Cardiac septum (tissue), 1 donor: ENCODE data around the gene APOA1. TPM values are rescaled to one million over a fixed set of nuclear protein-coding genes. Genes with fewer than 3 reads are reported as not detected.

Source experiments
- DNase-seq: peaks from one replicate; pipeline ENCODE4 v3.0.0-alpha.2; 2020; ENCODE audit warnings: low spot score
- intact Hi-C: fragments of 100-400 bp; cut with DNase I; formaldehyde crosslinking; loops from one replicate; pipeline ENCODE4 v1.14.0; 2022
- total RNA-seq: library from RNA; stranded (reverse); fragmentation: NEBNext Ultra II Directional; extraction: Animal tissue kit (Norgen Biotek cat#: 25700); gene quantifications from one replicate; pipeline ENCODE4 v1.2.1, GENCODE V29; 2021
- donor health status: DM: no; HTN: no; CAD: no.

The APOA1 gene
- total RNA-seq, 1 donor from 2014 or later: 47.2 TPM

GRCh38 chr11:116793772-116794097, 43.7 kb downstream of the APOA1 start:
- intact Hi-C loops: loop anchor here (2.0 to 5.0 kb wide), 2 partner anchors 84 to 429 kb away; no protein-coding TSS in a partner anchor
- DNase-seq: no peak

- intact Hi-C loops: loop anchor here (2.0 to 5.0 kb wide), 2 partner anchors 84 to 430 kb away; no protein-coding TSS in a partner anchor
- DNase-seq: no peak
These were observed 44.3 kb downstream of the APOA1 start for GRCh38 chr11:116792869-116793771.

- no peak for DNase-seq
These were observed 45.1 kb downstream of the APOA1 start for GRCh38 chr11:116792144-116792868.

GRCh38 chr11:116791813-116792143, 45.6 kb downstream of the APOA1 start, which contains the start of gene APOA5:
TSS of gene APOA5 (minus strand) at chr11:116791879. CDS start at chr11:116791860, 19 bp downstream.
- no peak for DNase-seq
- intact Hi-C loops: loop anchor here (2.0 to 5.0 kb wide), 4 partner anchors 45 to 431 kb away; partner anchors contain the start of gene APOA1

More at GRCh38 chr11:116792144-116792868, 45.1 kb downstream of the APOA1 start:
- intact Hi-C loops: loop anchor here (2.0 to 5.0 kb wide), 2 partner anchors 85 to 430 kb away; no protein-coding TSS in a partner anchor

- DNase-seq: peak; percentile 86
- intact Hi-C loops: loop anchor here (2.0 to 5.0 kb wide), 3 partner anchors 46 to 316 kb away; partner anchors contain the start of gene APOA1
These were observed 46.2 kb downstream of the APOA1 start for GRCh38 chr11:116791002-116791812.

- intact Hi-C loops: loop anchor here (2.0 to 5.0 kb wide), 3 partner anchors 46 to 316 kb away; partner anchors contain the start of gene APOA1
- DNase-seq: no peak
These were observed 47.0 kb downstream of the APOA1 start for GRCh38 chr11:116790167-116791001.

- intact Hi-C loops: loop anchor here (2.0 kb wide), 1 partner anchor 16 kb away; the partner anchor contains the start of gene BUD13
- no peak for DNase-seq
These were observed 48.4 kb downstream of the APOA1 start for GRCh38 chr11:116788975-116789374.

GRCh38 chr11:116788534-116788933, 48.9 kb downstream of the APOA1 start:
- no peak for DNase-seq
- intact Hi-C loops: loop anchor here (2.0 kb wide), 1 partner anchor 16 kb away; the partner anchor contains the start of gene BUD13

GRCh38 chr11:116787786-116788486, 49.5 kb downstream of the APOA1 start, which contains the start of gene ZPR1:
TSS of gene ZPR1 (minus strand) at chr11:116788023. CDS start at chr11:116787990, 33 bp downstream.
- intact Hi-C loops: loop anchor here (2.0 kb wide), 1 partner anchor 15 kb away; the partner anchor contains the start of gene BUD13

GRCh38 chr11:116787436-116787785, 50.0 kb downstream of the APOA1 start:
- intact Hi-C loops: no loop called here
- DNase-seq: no peak

More at GRCh38 chr11:116787786-116788486, 49.5 kb downstream of the APOA1 start, which contains the start of gene ZPR1:
- peak; percentile 96 for DNase-seq

- intact Hi-C loops: no loop called here
- no peak for DNase-seq
These were observed 50.5 kb downstream of the APOA1 start for GRCh38 chr11:116786966-116787365.

- intact Hi-C loops: no loop called here
These were observed 51.1 kb downstream of the APOA1 start for GRCh38 chr11:116786326-116786725.

More at GRCh38 chr11:116786326-116786725, 51.1 kb downstream of the APOA1 start:
- DNase-seq: no peak

Other genes with a start within 250 kb of the APOA1 start
- gene BUD13, start 64.6 kb downstream of the APOA1 start, total RNA-seq: 8.3 TPM
- 24.8 TPM for gene ZPR1, start 49.6 kb downstream of the APOA1 start, total RNA-seq
- gene APOA5, start 45.7 kb downstream of the APOA1 start, total RNA-seq: not detected
- gene APOA4, start 14.3 kb downstream of the APOA1 start, total RNA-seq: not detected
- gene APOC3, start 7.7 kb downstream of the APOA1 start, total RNA-seq: not detected